CD4-positive, alpha-beta T cell treated with Interleukin-17A for 1 hour (primary cell): ENCODE results near the gene TTC7B.
"Not testable (repeated sequence)": the region's sequence is repeated elsewhere in the genome, so short reads cannot be mapped to it uniquely, and the experiment has no call there.

Source experiments
- DNase-seq: peaks from one replicate; pipeline ENCODE4 v3.0.0-alpha.2; 2020

Gene TTC7B

GRCh38 chr14:90830931-90831701, 14.9 kb upstream of the TTC7B start:
- DNase-seq = no peak

GRCh38 chr14:90829677-90830076, 13.4 kb upstream of the TTC7B start:
- no peak for DNase-seq

GRCh38 chr14:90828642-90829487, 12.6 kb upstream of the TTC7B start:
- DNase-seq = peak; percentile 68

GRCh38 chr14:90827919-90828610, 11.8 kb upstream of the TTC7B start:
- peak; percentile 93 for DNase-seq

- not testable (repeated sequence) for DNase-seq
Measured at GRCh38 chr14:90823542-90823941, 7.3 kb upstream of the TTC7B start.

GRCh38 chr14:90820958-90821357, 4.7 kb upstream of the TTC7B start:
- peak; percentile 71 for DNase-seq

- DNase-seq = no peak
Measured at GRCh38 chr14:90819734-90820393, 3.6 kb upstream of the TTC7B start.

- no peak for DNase-seq
Measured at GRCh38 chr14:90818715-90819114, 2.5 kb upstream of the TTC7B start.

GRCh38 chr14:90816681-90817436, 629 bp upstream of the TTC7B start:
- no peak for DNase-seq

- DNase-seq = no peak
Measured at GRCh38 chr14:90815572-90815821, 733 bp downstream of the TTC7B start.

- DNase-seq = no peak
Measured at GRCh38 chr14:90814806-90815571, 1.2 kb downstream of the TTC7B start.

- no peak for DNase-seq
Measured at GRCh38 chr14:90813442-90813841, 2.8 kb downstream of the TTC7B start.

- DNase-seq = no peak
Measured at GRCh38 chr14:90812109-90812508, 4.1 kb downstream of the TTC7B start.

- DNase-seq = no peak
Measured at GRCh38 chr14:90811641-90812040, 4.6 kb downstream of the TTC7B start.

- no peak for DNase-seq
Measured at GRCh38 chr14:90810806-90811205, 5.4 kb downstream of the TTC7B start.

- no peak for DNase-seq
Measured at GRCh38 chr14:90809530-90810312, 6.5 kb downstream of the TTC7B start.

- DNase-seq = no peak
Measured at GRCh38 chr14:90808759-90809529, 7.3 kb downstream of the TTC7B start.

GRCh38 chr14:90807060-90807459, 9.2 kb downstream of the TTC7B start:
- DNase-seq = no peak

GRCh38 chr14:90805662-90806540, 10.3 kb downstream of the TTC7B start:
- DNase-seq = no peak
